GM12801 (cell line): ENCODE measurements around the gene HDDC3.

ENCODE experiments used
- TF ChIP-seq, protein P1 (sequence below): IDR thresholded peaks from one replicate; pipeline ENCODE4 v1.5.1; 2011; ENCODE audit warnings: control low read depth; ENCODE audit not compliant: insufficient read length; ENCODE audit errors: extremely low read depth

Gene HDDC3

GRCh38 chr15:90906181-90906849, 26.0 kb downstream of the HDDC3 start:
- TF ChIP-seq, protein P1, sequence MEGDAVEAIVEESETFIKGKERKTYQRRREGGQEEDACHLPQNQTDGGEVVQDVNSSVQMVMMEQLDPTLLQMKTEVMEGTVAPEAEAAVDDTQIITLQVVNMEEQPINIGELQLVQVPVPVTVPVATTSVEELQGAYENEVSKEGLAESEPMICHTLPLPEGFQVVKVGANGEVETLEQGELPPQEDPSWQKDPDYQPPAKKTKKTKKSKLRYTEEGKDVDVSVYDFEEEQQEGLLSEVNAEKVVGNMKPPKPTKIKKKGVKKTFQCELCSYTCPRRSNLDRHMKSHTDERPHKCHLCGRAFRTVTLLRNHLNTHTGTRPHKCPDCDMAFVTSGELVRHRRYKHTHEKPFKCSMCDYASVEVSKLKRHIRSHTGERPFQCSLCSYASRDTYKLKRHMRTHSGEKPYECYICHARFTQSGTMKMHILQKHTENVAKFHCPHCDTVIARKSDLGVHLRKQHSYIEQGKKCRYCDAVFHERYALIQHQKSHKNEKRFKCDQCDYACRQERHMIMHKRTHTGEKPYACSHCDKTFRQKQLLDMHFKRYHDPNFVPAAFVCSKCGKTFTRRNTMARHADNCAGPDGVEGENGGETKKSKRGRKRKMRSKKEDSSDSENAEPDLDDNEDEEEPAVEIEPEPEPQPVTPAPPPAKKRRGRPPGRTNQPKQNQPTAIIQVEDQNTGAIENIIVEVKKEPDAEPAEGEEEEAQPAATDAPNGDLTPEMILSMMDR = no peak

- TF ChIP-seq, protein P1 = no peak
Observed at GRCh38 chr15:90905306-90906180, 26.8 kb downstream of the HDDC3 start.

- TF ChIP-seq, protein P1 = no peak
Observed at GRCh38 chr15:90904746-90905145, 27.6 kb downstream of the HDDC3 start.

GRCh38 chr15:90903733-90904536, 28.4 kb downstream of the HDDC3 start:
- TF ChIP-seq, protein P1 = no peak

GRCh38 chr15:90902840-90903732, 29.3 kb downstream of the HDDC3 start, which contains the start of gene MAN2A2:
TSS of gene MAN2A2 (plus strand) at chr15:90903302. CDS start at chr15:90904208, 906 bp downstream.
- TF ChIP-seq, protein P1 = no peak

DNA sequence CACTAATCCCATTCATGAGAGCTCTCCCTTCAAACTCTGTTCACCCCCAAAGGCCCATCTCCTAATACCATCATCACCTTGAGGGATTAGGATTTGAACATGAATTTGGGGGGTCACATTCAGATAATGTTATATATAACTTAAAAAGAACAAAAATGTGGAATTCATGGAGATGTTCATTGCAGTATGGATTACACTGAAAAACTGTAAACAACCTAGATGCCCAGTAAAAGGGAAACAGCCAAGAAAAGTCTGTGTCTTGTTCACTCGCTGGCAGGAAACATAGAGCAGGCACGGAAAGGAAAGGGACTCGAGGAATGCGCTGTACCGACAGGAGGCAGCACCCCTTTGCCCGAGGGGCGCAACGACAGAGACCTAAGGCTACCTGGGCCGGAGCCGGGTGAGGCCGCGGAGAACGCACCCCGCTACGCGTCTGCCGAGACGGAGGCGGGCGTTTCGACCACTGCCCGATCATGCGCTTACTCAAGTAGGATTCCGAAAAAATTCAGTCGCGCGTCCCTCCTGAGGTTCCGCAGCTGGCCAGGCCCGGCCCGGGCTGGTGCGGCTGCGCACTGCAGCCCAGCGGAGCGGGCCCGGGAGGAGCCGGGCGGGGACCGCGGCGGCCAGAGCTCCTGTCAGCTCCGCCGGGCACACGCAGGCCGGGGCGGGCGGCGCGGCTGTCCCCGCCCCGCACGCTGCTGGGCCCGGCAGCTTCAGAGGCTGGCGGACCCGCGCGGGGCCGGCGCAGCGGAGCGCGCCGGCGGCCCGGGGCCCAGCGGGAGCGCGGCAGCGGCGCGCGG, 30.1 kb downstream of the HDDC3 start:
- TF ChIP-seq, protein P1 = peak; percentile 6
